ENCODE measurements around the gene PTPN3. TPM values are rescaled to one million over a fixed set of nuclear protein-coding genes. Genes with fewer than 3 reads are reported as not detected.
"Not testable (repeated sequence)": the region's sequence is repeated elsewhere in the genome, so short reads cannot be mapped to it uniquely, and the experiment has no call there.

PTPN3 gene
- total RNA-seq, 1 experiment from 2014 or later = 4.8 TPM

DNA sequence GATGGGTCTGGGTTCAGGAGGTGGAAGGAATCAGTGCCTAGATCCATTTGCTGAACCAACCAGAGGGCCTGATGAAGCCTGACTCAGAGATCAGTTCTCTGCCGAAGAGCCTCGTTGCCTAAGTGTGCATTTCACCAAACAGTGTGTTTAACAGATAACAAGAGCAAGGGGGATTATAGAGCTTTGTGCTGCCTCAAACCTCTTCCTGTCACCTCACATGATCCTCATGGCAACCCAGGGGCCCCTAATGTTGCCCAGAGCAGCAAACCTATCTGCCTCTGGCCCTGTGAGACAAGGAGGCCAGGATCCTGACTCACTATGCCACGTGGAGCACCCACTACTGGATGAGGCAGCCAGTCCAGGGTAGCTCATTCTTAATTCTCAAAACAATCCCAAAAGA lies 110.9 kb downstream of the PTPN3 start:
- Histone ChIP-seq H3K4me1 (replicated peaks) (no peaks in the 10 kb centered on the region), H3K27me3 (replicated peaks) (no peaks in the 10 kb centered on the region), H3K36me3 (peaks cover 13% of the 10 kb centered on the region), H3K4me3 (no peak overlapping the region), H3K27ac (no peak overlapping the region), H3K9me3 (replicated peaks) (no peaks in the 10 kb centered on the region)
- no peak for DNase-seq (ENCODE audit: low read depth in 1 of 2, low spot score in 2 of 2)

DNA sequence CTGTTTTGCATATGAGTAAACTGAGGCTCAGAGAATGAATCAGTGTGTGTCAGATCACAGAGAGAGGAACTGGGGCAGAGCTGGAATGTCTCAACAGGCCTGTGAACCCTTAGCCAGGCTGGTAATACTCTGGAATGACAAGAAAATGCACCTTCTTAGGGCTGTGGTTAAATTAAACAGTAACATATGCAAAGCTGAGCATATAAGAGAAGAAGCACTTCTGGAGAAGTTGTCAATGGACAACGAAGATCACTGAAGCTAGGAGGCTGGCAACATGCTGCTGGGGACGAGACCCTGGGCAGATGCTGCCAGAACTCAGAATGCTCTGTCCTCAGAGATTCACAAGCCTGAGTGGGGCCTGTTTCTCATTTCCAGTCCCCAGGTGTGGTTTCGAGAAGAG lies 112.6 kb downstream of the PTPN3 start:
- H3K36me3 ChIP-seq = peaks cover 14% of the 10 kb centered on the region
- no peak for DNase-seq (ENCODE audit: low read depth in 1 of 2, low spot score in 2 of 2)
- no peaks in the 10 kb centered on the region for H3K9me3 ChIP-seq (replicated peaks)
- H3K27ac ChIP-seq = no peak overlapping the region
- H3K27me3 ChIP-seq (replicated peaks) = no peaks in the 10 kb centered on the region
- H3K4me3 ChIP-seq = no peak overlapping the region
- no peaks in the 10 kb centered on the region for H3K4me1 ChIP-seq (replicated peaks)

DNA sequence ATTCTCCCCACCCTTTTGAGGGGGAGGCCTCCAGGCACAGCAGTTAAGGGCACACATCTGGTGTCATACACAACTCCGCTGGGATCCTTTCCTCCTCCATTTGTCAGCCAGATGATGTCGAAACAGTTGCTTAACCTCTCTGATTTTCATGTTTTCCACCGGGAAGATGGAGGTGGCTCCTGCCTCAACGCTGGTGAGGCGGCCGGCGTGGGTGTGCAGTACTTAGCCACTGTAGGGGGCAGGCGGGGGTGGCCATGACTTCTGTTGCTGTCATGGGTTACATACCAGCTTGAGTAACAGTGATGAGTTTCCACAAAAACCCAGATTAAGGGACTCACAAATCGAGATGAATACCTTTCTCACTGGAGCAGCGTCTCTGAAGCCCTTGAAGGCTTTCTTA lies 114.2 kb downstream of the PTPN3 start:
- H3K27me3 ChIP-seq (replicated peaks) = no peaks in the 10 kb centered on the region
- no peak for DNase-seq (ENCODE audit: low read depth in 1 of 2, low spot score in 2 of 2)
- no peaks in the 10 kb centered on the region for H3K9me3 ChIP-seq (replicated peaks)
- peaks cover 21% of the 10 kb centered on the region for H3K36me3 ChIP-seq
- H3K27ac ChIP-seq = no peak overlapping the region
- H3K4me3 ChIP-seq = no peak overlapping the region
- H3K4me1 ChIP-seq (replicated peaks) = no peaks in the 10 kb centered on the region

DNA sequence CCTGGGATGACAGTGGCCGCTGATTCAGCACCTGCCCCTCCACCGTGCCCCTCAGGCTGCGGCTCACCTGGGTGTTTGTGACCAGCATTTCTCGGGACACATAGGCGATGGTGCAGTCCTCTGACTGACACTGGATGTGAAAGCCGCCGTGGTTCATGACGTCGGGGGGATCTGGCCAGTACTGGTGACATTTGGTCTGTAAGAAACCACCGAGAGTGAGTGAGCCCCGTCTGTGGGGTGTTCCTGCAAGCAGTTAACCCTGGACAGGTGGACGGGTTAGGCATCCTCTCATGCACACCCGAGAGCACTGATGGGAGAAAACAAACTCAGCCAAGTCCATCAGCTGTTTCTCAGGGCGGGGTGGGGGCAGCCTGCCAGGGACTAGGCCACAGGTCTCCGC lies 114.8 kb downstream of the PTPN3 start:
- Histone ChIP-seq H3K36me3 (peaks cover 22% of the 10 kb centered on the region), H3K4me1 (replicated peaks) (no peaks in the 10 kb centered on the region), H3K27ac (no peak overlapping the region), H3K4me3 (no peak overlapping the region), H3K9me3 (replicated peaks) (no peaks in the 10 kb centered on the region), H3K27me3 (replicated peaks) (no peaks in the 10 kb centered on the region)
- DNase-seq (ENCODE audit: low read depth in 1 of 2, low spot score in 2 of 2) = no peak

DNA sequence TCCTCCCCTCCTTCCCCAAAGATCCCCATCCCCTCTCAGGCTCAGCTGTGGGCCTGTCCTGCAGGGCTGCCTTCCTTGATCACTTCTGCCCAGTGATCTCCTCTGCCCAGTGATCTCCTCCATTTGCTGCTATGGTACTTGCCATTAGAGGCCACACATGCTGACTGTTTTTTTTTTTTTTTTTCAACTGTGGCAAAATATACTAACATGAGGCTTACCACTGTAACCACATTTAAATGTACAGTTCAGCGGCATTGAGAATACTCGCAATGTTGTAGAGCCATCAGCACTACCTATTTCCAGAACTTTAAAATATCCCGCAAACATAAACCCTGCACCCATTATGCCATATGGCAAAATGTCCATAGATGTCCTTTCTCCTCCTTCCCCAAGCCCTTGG lies 115.5 kb downstream of the PTPN3 start:
- peaks cover 22% of the 10 kb centered on the region for H3K36me3 ChIP-seq
- no peak overlapping the region for H3K27ac ChIP-seq
- H3K27me3 ChIP-seq (replicated peaks) = no peaks in the 10 kb centered on the region
- no peaks in the 10 kb centered on the region for H3K9me3 ChIP-seq (replicated peaks)
- no peak for DNase-seq (ENCODE audit: low read depth in 1 of 2, low spot score in 2 of 2)
- H3K4me1 ChIP-seq (replicated peaks) = no peaks in the 10 kb centered on the region
- H3K4me3 ChIP-seq = no peak overlapping the region

DNA sequence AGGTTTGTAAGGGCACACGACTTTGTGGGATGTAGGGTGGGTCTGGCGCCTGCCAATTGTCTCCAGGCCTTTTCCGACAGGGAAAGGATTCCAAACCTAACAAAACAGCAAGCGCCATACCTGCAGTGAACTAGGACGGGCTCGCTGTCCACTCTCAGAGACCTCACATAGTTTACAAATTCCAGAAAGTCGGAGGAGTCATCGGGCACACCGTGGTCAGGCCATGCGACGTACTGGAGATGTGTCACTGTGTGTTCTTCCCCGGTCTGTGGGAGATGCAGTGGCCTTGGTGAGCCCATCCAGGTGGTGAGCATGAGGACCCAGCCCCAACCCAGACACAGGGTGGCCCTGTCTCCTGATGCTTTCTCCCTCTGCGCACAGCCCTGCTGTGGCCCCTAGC lies 115.9 kb downstream of the PTPN3 start:
- H3K36me3 ChIP-seq = peaks cover 22% of the 10 kb centered on the region
- H3K27ac ChIP-seq = no peak overlapping the region
- DNase-seq (ENCODE audit: low read depth in 1 of 2, low spot score in 2 of 2) = no peak
- H3K4me1 ChIP-seq (replicated peaks) = no peaks in the 10 kb centered on the region
- no peaks in the 10 kb centered on the region for H3K27me3 ChIP-seq (replicated peaks)
- no peak overlapping the region for H3K4me3 ChIP-seq
- H3K9me3 ChIP-seq (replicated peaks) = no peaks in the 10 kb centered on the region

DNA sequence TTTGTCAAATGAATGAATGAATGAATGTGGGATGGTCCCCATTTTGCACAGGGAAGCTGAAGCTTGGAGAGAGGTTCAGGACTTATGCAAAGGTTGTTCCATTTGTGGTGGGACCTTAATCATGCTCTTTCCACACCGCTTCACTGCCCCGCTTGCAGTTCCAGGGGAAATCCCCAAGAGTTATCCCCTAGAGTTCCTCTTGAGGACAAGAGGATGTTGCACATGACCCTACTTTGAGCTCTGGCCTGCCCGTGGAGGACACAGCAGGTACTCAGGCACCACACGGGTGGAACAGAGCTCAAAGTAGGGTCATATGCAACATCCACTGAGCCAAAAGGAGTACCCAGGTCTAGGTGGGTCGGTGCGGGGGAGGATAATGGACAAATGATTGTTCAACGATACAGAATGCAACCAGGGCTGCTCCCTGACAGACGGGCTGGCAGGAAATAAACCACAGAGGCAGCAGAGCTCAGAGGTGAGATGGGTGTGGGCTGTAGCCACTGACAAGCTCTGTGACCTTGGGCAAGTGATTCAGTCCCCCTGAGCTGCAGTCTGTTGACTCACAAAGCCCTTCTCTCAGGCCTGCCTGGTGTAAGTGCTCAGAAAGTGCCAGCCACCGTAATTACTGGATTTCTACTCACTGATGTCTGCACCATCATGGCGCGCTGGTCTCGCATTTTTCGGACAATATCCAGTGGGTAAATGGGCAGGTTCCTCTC lies 116.9 kb downstream of the PTPN3 start:
- Histone ChIP-seq H3K4me1 (replicated peaks) (no peaks in the 10 kb centered on the region), H3K27ac (no peak overlapping the region), H3K36me3 (peaks cover 15% of the 10 kb centered on the region), H3K4me3 (no peak overlapping the region), H3K9me3 (replicated peaks) (no peaks in the 10 kb centered on the region), H3K27me3 (replicated peaks) (no peaks in the 10 kb centered on the region)
- DNase-seq (ENCODE audit: low read depth in 1 of 2, low spot score in 2 of 2) = no peak

DNA sequence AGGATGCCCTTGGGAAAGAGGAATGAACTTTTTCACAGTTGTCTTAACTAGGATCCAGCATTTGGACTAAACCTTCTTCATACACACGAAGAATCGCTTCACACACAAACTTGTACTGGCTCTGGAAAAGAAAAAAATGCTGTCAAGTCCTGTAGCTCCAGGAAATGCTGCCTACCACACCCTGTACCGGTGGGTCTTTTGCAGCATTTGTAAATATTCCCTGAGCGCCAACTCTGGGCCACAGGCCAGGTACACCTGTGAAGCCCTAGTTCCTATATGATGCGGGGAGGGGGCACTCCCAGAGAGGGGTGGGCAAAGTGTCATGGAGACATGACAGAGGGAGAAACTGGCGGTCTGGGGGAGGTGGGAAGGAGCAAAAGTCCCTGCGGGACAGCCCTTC lies 118.6 kb downstream of the PTPN3 start:
- H3K9me3 ChIP-seq (replicated peaks) = no peaks in the 10 kb centered on the region
- no peak overlapping the region for H3K4me3 ChIP-seq
- H3K27ac ChIP-seq = no peak overlapping the region
- no peaks in the 10 kb centered on the region for H3K27me3 ChIP-seq (replicated peaks)
- H3K36me3 ChIP-seq = peaks cover 15% of the 10 kb centered on the region; the same call in 1 of the 2 replicates
- no peaks in the 10 kb centered on the region for H3K4me1 ChIP-seq (replicated peaks)
- no peak for DNase-seq (ENCODE audit: low read depth in 1 of 2, low spot score in 2 of 2)

DNA sequence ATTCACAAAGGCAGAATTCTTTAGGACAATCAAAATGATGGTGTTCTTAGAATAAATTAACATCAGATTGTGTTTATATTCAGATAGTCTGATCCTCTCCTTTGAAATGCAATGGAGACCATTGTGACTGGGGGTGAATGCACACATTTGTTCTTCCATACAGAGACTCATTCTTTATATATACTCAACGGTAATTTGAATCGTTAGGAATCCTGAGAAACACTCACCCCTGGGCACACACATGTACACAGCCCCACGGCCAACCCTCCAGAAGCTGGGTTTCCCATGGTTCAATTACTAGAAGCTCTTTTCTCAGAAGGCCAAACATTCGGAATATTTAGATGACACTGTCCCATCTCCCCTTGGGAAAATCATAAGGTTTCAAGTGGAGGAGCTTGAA lies 119.8 kb downstream of the PTPN3 start:
- no peaks in the 10 kb centered on the region for H3K27me3 ChIP-seq (replicated peaks)
- H3K4me3 ChIP-seq = no peak overlapping the region
- H3K4me1 ChIP-seq (replicated peaks) = no peaks in the 10 kb centered on the region
- peaks cover 15% of the 10 kb centered on the region; the same call in 1 of the 2 replicates for H3K36me3 ChIP-seq
- DNase-seq (ENCODE audit: low read depth in 1 of 2, low spot score in 2 of 2) = no peak
- H3K9me3 ChIP-seq (replicated peaks) = no peaks in the 10 kb centered on the region
- no peak overlapping the region for H3K27ac ChIP-seq

DNA sequence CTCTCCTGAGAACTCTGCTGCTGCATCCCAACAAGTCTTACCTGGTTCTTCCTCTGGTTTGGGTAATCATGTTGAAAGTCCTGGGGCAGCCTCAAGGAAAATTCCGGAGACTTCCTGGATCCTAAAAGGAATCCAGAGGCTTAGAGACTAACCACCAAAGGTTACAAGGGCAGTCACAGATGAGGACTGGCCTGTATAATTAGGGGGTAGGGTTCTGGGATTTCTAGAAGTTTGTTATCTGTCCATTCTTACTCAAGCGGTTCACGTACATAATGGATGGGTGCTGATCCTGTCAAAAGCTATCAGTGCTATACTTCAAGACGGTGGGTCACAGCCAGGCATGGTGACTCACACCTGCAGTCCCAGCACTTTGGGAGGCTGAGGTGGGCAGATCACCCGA lies 125.9 kb downstream of the PTPN3 start:
- DNase-seq (ENCODE audit: low read depth in 1 of 2, low spot score in 2 of 2) = no peak

DNA sequence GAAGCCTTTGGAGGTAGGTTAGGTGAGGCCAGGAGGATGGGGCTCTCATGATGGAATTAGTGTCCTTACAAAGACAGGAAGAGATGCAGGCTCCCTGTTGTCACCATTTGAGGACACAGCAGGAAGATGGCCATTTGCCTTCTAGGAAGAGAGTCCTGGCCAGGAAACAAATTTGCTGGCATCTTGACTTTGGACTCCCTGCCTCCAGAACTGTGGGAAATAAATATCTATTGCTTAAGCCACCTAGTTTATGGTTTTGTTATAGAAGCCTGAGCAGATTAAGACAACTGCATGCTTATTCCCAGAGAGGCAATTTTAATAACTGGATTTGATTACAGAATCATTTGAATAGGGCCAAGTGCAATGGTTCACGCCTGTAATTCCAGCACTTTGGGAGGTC lies 126.7 kb downstream of the PTPN3 start:
- Histone ChIP-seq H3K27me3 (replicated peaks) (no peaks in the 10 kb centered on the region), H3K36me3 (no peaks in the 10 kb centered on the region), H3K4me3 (no peak overlapping the region), H3K4me1 (replicated peaks) (no peaks in the 10 kb centered on the region), H3K27ac (no peak overlapping the region), H3K9me3 (replicated peaks) (no peaks in the 10 kb centered on the region)
- no peak for DNase-seq (ENCODE audit: low read depth in 1 of 2, low spot score in 2 of 2)

More for the DNA sequence above, 125.9 kb downstream of the PTPN3 start:
- no peaks in the 10 kb centered on the region for H3K36me3 ChIP-seq
- H3K4me1 ChIP-seq (replicated peaks) = no peaks in the 10 kb centered on the region
- no peaks in the 10 kb centered on the region for H3K9me3 ChIP-seq (replicated peaks)
- no peak overlapping the region for H3K27ac ChIP-seq
- no peak overlapping the region for H3K4me3 ChIP-seq
- no peaks in the 10 kb centered on the region for H3K27me3 ChIP-seq (replicated peaks)

DNA sequence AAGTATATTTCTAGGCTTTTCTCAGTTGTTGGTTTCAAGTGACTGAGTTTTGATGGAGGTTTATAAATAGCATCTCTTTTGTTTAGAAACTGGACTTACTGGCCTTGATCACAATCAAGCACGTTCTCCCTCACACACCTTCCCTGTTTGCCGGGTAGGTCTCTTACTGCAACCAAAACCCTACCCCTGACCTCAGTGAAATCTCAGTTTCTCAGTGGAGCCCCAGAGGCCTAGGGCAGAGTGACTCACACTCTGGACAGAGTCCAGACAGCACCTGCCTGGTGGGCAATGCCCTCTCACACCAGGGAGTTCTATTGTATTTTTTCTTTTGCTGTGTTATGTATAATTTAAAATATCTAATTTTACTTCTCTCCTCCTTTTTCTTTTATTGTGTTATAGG lies 128.8 kb downstream of the PTPN3 start:
- H3K4me1 ChIP-seq (replicated peaks) = no peaks in the 10 kb centered on the region
- no peaks in the 10 kb centered on the region; the same call in 1 of the 2 replicates for H3K27me3 ChIP-seq (replicated peaks)
- DNase-seq (ENCODE audit: low read depth in 1 of 2, low spot score in 2 of 2) = no peak
- H3K9me3 ChIP-seq (replicated peaks) = no peaks in the 10 kb centered on the region
- H3K36me3 ChIP-seq = no peaks in the 10 kb centered on the region
- H3K4me3 ChIP-seq = no peak overlapping the region
- no peak overlapping the region for H3K27ac ChIP-seq

DNA sequence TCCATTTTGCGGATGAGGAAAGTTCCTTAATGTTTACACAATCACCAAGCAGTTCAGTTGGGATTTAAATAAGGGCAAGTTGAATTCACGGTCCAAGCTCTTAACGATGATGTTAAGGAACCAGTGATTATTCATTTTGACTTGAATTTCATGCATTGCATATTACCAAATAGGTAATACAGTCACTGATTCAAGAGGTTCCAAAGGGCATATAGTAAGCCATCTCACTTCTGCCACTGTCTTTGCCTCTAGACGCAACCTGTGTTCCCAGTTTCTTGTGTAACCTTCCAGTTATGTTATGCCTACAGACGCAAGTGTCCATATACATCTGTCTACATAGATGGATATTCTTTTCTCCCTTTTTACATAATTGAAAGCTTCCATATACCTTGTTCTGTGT lies 137.3 kb downstream of the PTPN3 start:
- H3K4me1 ChIP-seq (replicated peaks) = no peaks in the 10 kb centered on the region
- no peak overlapping the region for H3K27ac ChIP-seq
- H3K27me3 ChIP-seq (replicated peaks) = no peaks in the 10 kb centered on the region; the same call in 1 of the 2 replicates
- no peak for DNase-seq (ENCODE audit: low read depth in 1 of 2, low spot score in 2 of 2)
- H3K9me3 ChIP-seq (replicated peaks) = no peaks in the 10 kb centered on the region
- H3K36me3 ChIP-seq = no peaks in the 10 kb centered on the region
- no peak overlapping the region for H3K4me3 ChIP-seq

DNA sequence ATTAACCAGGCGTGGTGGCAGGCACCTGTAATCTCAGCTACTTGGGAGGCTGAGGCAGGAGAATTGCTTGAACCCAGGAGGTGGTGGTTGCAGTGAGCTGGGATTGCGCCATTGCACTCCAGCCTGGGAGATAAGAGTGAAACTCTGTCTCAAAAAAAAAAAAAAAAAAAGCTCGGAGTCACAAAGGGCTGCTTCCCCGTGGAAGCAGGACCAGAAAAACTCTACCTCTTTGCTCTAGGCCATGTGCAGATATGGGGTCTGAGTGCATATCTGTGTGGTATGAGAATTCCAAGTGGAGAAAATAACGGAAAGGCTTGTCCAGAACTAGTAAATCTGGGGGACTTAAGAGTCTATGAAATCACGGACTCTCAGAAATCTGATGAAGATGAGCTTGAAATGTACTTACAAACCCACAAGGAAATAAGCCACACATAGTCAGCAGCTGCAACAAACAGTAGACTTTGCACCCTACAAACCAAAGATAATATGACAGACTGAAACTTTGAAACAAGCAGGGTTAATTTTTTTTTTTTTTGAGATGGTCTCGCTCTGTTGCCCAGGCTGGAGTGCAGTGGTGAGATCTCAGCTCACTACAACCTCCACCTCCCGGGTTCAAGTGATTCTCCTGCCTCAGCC lies 139.0 kb downstream of the PTPN3 start:
- DNase-seq (ENCODE audit: low read depth in 1 of 2, low spot score in 2 of 2); H3K9me3 ChIP-seq (replicated peaks); H3K27ac ChIP-seq; H3K4me3 ChIP-seq; H3K4me1 ChIP-seq (replicated peaks); H3K36me3 ChIP-seq; H3K27me3 ChIP-seq (replicated peaks): not testable (repeated sequence)
